ENCODE data around the gene GDF2.

DNA sequence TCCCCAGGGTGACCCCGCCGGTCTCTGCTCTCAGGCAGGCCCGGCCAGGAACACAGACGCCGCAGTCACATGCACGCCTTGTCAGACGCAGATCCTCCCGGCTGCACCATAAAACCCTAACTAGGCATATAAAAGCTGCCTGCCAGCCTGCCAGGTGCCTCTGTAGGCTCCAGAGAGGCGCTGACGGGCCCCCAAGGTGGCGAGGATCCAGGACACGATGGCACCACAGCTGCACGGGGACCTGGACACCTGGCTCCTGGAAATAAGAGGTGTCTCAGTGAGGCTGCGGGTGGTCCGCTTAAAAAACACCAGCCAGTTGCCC is 44.1 kb upstream of the GDF2 start:
- TF ChIP-seq, protein P1, sequence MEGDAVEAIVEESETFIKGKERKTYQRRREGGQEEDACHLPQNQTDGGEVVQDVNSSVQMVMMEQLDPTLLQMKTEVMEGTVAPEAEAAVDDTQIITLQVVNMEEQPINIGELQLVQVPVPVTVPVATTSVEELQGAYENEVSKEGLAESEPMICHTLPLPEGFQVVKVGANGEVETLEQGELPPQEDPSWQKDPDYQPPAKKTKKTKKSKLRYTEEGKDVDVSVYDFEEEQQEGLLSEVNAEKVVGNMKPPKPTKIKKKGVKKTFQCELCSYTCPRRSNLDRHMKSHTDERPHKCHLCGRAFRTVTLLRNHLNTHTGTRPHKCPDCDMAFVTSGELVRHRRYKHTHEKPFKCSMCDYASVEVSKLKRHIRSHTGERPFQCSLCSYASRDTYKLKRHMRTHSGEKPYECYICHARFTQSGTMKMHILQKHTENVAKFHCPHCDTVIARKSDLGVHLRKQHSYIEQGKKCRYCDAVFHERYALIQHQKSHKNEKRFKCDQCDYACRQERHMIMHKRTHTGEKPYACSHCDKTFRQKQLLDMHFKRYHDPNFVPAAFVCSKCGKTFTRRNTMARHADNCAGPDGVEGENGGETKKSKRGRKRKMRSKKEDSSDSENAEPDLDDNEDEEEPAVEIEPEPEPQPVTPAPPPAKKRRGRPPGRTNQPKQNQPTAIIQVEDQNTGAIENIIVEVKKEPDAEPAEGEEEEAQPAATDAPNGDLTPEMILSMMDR (IDR thresholded peaks at IDR 0.05; ENCODE audit: poor library complexity) = no peak
- TF ChIP-seq EZH2 (IDR thresholded peaks at IDR 0.05; ENCODE audit: borderline replicate concordance) = no peak
